GM12892 (cell line): Measurements from ENCODE around the gene ATP2B2.

Source experiments
- POLR2A ChIP-seq: IDR thresholded peaks from 2 replicates; pipeline ENCODE4 v1.6.1; 2011; ENCODE audit warnings: low read depth, low read length, control low read depth
- POLR2AphosphoS5 ChIP-seq: IDR thresholded peaks from 2 replicates; pipeline ENCODE4 v1.6.1; 2011; ENCODE audit warnings: low read depth, low read length, control low read depth

- TF ChIP-seq POLR2AphosphoS5 (no peak), POLR2A (no peak)
Observed at GRCh38 chr3:10338591-10339353, 166.6 kb downstream of the ATP2B2 start.
